DND-41 (cell line): ENCODE data around the gene LDB2.

Experiments used
- ATAC-seq: fragments of 200-7000 bp; cut with Tn5 transposase; 3 replicates; pipeline ENCODE4 v1.9.1; 2021; ENCODE audit warnings: low read depth; ENCODE audit not compliant: insufficient read depth
- DNase-seq: peaks from one replicate; pipeline ENCODE4 v3.0.0-alpha.2; 2020
- H2AFZ ChIP-seq: 2 replicates; pipeline ENCODE4 v1.6.0; 2012; ENCODE audit warnings: low read depth, low read length
- H3K27ac ChIP-seq: 2 replicates; pipeline ENCODE4 v1.5.1; 2012; ENCODE audit warnings: low read length, inconsistent platforms
- H3K27me3 ChIP-seq: fragments of 200-600 bp; sonication (generic); 2 replicates; pipeline ENCODE4 v1.6.0; 2012; ENCODE audit warnings: low read length, mild to moderate bottlenecking, inconsistent platforms; ENCODE audit not compliant: insufficient read depth, poor library complexity
- H3K36me3 ChIP-seq: 2 replicates; pipeline ENCODE4 v1.5.1; 2012; ENCODE audit warnings: low read length, inconsistent platforms; ENCODE audit not compliant: insufficient read depth
- H3K4me1 ChIP-seq: 2 replicates; pipeline ENCODE4 v1.5.1; 2012; ENCODE audit warnings: mild to moderate bottlenecking, low read length; ENCODE audit not compliant: insufficient read depth
- H3K4me2 ChIP-seq: 2 replicates; pipeline ENCODE4 v1.6.0; 2012; ENCODE audit warnings: mild to moderate bottlenecking, moderate library complexity, low read length, inconsistent platforms; ENCODE audit not compliant: insufficient read depth
- H3K4me3 ChIP-seq, 2 experiments: fragments of 200-600 bp in 1 of 2; shearing (Covaris generic) in 1 of 2; 2 replicates each; pipeline ENCODE4 v1.5.1; 2012 to 2016; ENCODE audit warnings: inconsistent platforms in 2 of 2, low read length in 2 of 2, mild to moderate bottlenecking in 2 of 2, low read depth in 1 of 2, moderate library complexity in 1 of 2
- H3K79me2 ChIP-seq: 2 replicates; pipeline ENCODE4 v1.6.0; 2012; ENCODE audit warnings: low read length, inconsistent platforms; ENCODE audit not compliant: insufficient read depth
- H3K9ac ChIP-seq: 2 replicates; pipeline ENCODE4 v1.6.0; 2012; ENCODE audit warnings: low read depth, mild to moderate bottlenecking, inconsistent platforms, low read length, moderate library complexity
- H3K9me3 ChIP-seq: 2 replicates; pipeline ENCODE4 v1.5.1; 2012; ENCODE audit warnings: low read length, moderate library complexity, mild to moderate bottlenecking, inconsistent platforms; ENCODE audit not compliant: insufficient read depth, severe bottlenecking
- H4K20me1 ChIP-seq: 2 replicates; pipeline ENCODE4 v1.6.0; 2012; ENCODE audit warnings: low read length; ENCODE audit not compliant: insufficient read depth
- CTCF ChIP-seq: IDR thresholded peaks from 2 replicates; pipeline ENCODE4 v1.5.1; 2012; ENCODE audit warnings: borderline replicate concordance, low read length, moderate library complexity, mild to moderate bottlenecking; ENCODE audit not compliant: poor library complexity, severe bottlenecking; ENCODE audit errors: extremely low read depth
- EZH2 ChIP-seq: IDR thresholded peaks from 3 replicates; pipeline ENCODE4 v1.6.1; 2012; ENCODE audit warnings: borderline replicate concordance, low read depth, mild to moderate bottlenecking, moderate library complexity, low read length, inconsistent platforms; ENCODE audit not compliant: severe bottlenecking

The LDB2 gene

GRCh38 chr4:16669036-16669435 is 229.4 kb downstream of the LDB2 start:
- no peaks in the 10 kb centered on the region for H3K36me3 ChIP-seq
- TF ChIP-seq CTCF (no peak), EZH2 (no peak)
- ATAC-seq (no peak), DNase-seq (no peak)
- H4K20me1 ChIP-seq = no peaks in the 10 kb centered on the region
- no peak overlapping the region for H3K9ac ChIP-seq
- H3K79me2 ChIP-seq = no peaks in the 10 kb centered on the region
- H3K4me2 ChIP-seq = no peak overlapping the region
- H3K27ac ChIP-seq = no peak overlapping the region
- H3K27me3 ChIP-seq = no peaks in the 10 kb centered on the region
- H3K9me3 ChIP-seq = no peaks in the 10 kb centered on the region
- no peak overlapping the region for H3K4me3 ChIP-seq
- H3K4me1 ChIP-seq = no peaks in the 10 kb centered on the region
- H2AFZ ChIP-seq = no peak overlapping the region

DNA sequence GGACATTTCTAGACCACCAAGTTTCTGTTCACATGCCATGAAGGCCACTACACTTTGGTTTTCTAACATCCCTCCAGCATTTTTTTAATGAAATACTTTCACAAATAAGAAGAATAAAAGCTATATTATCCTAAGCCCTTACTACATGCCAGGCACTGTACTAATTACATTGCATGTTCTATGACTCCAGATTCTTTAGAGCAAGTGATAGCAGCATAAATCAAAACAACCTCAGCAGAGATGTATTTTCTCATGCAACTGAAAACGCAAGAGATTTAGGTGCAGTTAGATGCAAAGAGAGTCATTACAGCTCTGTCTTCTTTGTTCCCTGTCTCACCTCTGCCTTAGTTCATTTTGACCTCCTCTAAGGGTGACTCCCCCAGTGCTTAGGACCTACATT is 230.0 kb downstream of the LDB2 start:
- no peak overlapping the region for H3K27ac ChIP-seq
- no peaks in the 10 kb centered on the region for H3K27me3 ChIP-seq
- H3K9me3 ChIP-seq = no peaks in the 10 kb centered on the region
- H3K4me2 ChIP-seq = no peak overlapping the region
- no peaks in the 10 kb centered on the region for H4K20me1 ChIP-seq
- no peaks in the 10 kb centered on the region for H3K79me2 ChIP-seq
- DNase-seq = no peak
- no peaks in the 10 kb centered on the region for H3K36me3 ChIP-seq
- no peak overlapping the region for H2AFZ ChIP-seq
- ATAC-seq = no peak
- H3K9ac ChIP-seq = no peak overlapping the region
- TF ChIP-seq CTCF (no peak), EZH2 (no peak)
- no peak overlapping the region for H3K4me3 ChIP-seq
- no peaks in the 10 kb centered on the region for H3K4me1 ChIP-seq

DNA sequence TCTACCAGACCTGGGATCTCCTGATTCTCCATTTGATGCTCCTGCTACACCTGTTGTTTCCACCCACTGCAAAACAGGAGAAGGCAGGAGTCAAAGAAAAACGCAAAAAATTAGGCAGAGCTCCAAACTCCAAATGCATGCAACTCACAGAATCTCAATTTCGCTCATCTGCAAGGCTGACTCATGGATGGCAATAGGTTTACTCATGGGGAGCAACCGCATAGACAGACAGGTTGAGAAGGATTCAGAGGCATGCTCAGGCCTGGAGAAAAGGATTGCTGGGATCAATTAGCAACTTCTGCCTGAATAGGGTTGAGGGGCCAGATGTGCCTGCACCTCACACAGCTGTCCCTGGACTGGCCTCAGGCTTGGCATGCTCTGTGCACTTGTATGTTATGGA is 231.0 kb downstream of the LDB2 start:
- no peaks in the 10 kb centered on the region for H3K9me3 ChIP-seq
- no peaks in the 10 kb centered on the region for H4K20me1 ChIP-seq
- H3K4me2 ChIP-seq = no peak overlapping the region
- no peaks in the 10 kb centered on the region for H3K79me2 ChIP-seq
- H3K9ac ChIP-seq = no peak overlapping the region
- H3K36me3 ChIP-seq = no peaks in the 10 kb centered on the region
- no peak overlapping the region for H3K4me3 ChIP-seq
- no peaks in the 10 kb centered on the region for H3K27me3 ChIP-seq
- no peak overlapping the region for H3K27ac ChIP-seq
- no peak for DNase-seq
- no peak overlapping the region for H2AFZ ChIP-seq
- no peaks in the 10 kb centered on the region for H3K4me1 ChIP-seq
- TF ChIP-seq EZH2 (no peak), CTCF (no peak)
- ATAC-seq = no peak

GRCh38 chr4:16665942-16666551 is 232.4 kb downstream of the LDB2 start:
- no peak for ATAC-seq
- no peak for DNase-seq
- H3K4me2 ChIP-seq = no peak overlapping the region

More at GRCh38 chr4:16665942-16666551, 232.4 kb downstream of the LDB2 start:
- no peak for TF ChIP-seq EZH2
- no peak for TF ChIP-seq CTCF
- H3K9ac ChIP-seq = no peak overlapping the region
- no peak overlapping the region for H2AFZ ChIP-seq
- no peaks in the 10 kb centered on the region for H4K20me1 ChIP-seq
- H3K27me3 ChIP-seq = no peaks in the 10 kb centered on the region
- no peak overlapping the region for H3K4me3 ChIP-seq
- no peak overlapping the region for H3K27ac ChIP-seq
- H3K36me3 ChIP-seq = no peaks in the 10 kb centered on the region
- H3K4me1 ChIP-seq = no peaks in the 10 kb centered on the region
- H3K79me2 ChIP-seq = no peaks in the 10 kb centered on the region
- H3K9me3 ChIP-seq = no peaks in the 10 kb centered on the region
